ENCODE data around the gene TAS2R60.
"Not testable (repeated sequence)": the region's sequence is repeated elsewhere in the genome, so short reads cannot be mapped to it uniquely, and the experiment has no call there.

TAS2R60 gene

GRCh38 chr7:143479055-143479766 lies 36.0 kb downstream of the TAS2R60 start:
- DNase-seq: no peak

GRCh38 chr7:143480501-143480900 lies 37.2 kb downstream of the TAS2R60 start:
- no peak for DNase-seq

- no peak for DNase-seq
Measured at GRCh38 chr7:143484119-143484518, 40.9 kb downstream of the TAS2R60 start.

GRCh38 chr7:143485094-143485493 lies 41.8 kb downstream of the TAS2R60 start:
- DNase-seq: no peak

GRCh38 chr7:143485500-143485899 lies 42.2 kb downstream of the TAS2R60 start:
- DNase-seq: no peak

- DNase-seq: not testable (repeated sequence)
Measured at GRCh38 chr7:143486266-143486665, 43.0 kb downstream of the TAS2R60 start.

GRCh38 chr7:143487061-143487460 lies 43.8 kb downstream of the TAS2R60 start:
- DNase-seq: no peak

- no peak for DNase-seq
Measured at GRCh38 chr7:143487566-143487965, 44.3 kb downstream of the TAS2R60 start.

- no peak for DNase-seq
Measured at GRCh38 chr7:143490717-143491306, 47.6 kb downstream of the TAS2R60 start.

- DNase-seq: no peak
Measured at GRCh38 chr7:143492043-143492471, 48.8 kb downstream of the TAS2R60 start.

- no peak for DNase-seq
Measured at GRCh38 chr7:143492799-143493739, 49.8 kb downstream of the TAS2R60 start.

- no peak for DNase-seq
Measured at GRCh38 chr7:143493751-143494150, 50.5 kb downstream of the TAS2R60 start.
